ENCODE results near the gene RNF157.

The RNF157 gene

DNA sequence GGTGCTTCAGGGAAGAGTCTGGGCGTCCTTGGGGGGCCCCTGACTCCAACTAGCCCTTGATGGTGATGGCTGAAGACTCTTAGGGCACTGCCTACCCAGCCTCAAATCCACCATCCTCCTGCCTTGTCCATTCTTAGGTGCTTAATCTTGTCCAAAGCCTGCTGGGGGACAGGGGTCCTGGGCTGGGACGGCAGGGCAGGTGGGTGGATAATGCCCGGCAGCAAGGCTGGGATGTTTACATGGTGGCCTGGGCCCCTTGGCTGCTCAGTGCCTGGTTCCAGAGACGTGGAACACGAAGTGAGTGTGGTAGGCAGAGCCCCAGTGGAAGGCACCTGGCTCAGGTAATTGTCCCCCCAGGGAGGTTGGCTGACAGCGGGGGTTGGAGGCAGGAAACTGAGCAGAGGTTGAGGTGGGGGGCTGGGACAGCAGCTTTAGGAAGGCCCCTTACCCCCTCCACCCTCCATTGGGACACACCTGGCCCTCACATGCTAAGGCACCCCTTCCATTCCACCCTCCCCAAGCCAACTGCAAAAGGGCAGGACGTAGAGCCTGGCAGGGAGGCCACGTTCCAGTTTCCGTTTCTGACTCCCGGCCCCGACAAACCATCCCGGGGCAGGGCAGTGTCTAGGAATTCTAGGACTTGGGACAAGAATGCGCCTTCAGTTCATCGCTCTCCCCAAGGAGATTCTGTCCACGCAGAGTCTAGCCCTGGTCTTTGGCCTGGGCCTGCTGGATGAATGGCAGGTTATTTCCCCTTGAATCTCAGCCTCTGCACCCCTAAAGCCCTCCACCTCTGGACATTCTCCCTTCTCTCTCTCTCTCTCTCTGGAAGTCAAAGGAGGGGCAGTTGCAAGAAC lies 101.2 kb downstream of the RNF157 start:
- no peak for DNase-seq

DNA sequence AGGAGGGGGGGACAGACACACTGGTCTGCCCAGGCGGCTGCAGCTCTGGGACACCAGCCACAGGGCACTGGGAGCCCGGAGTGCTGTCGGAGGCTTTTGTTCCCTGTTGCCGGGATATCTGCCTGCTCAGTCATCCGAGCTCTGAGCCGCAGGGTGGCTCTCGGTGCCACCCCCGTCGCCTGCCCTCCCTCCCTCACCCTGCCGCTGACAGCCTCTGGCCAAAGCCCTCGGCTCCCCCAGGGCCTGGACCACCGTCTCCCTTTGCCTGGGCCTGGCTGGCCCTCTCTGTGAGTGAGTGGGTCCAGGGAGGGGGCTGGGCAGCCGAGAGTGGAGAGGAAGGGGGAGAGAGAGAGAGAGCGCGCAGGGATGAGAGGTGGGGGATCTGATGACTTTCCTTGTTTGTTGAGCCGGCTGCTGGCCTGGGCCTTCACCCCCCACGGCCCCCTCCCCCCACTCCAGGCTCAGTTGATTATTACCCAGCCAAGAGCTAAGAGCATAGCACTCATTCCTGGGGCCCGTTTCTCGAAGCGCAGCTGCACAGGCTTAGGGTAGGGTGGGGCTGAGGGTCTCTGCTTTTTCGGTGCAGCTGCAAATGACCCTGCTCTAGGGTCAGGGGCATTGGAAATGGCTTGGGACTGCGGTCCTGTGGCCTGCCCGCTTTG lies 101.9 kb downstream of the RNF157 start:
- DNase-seq: no peak

DNA sequence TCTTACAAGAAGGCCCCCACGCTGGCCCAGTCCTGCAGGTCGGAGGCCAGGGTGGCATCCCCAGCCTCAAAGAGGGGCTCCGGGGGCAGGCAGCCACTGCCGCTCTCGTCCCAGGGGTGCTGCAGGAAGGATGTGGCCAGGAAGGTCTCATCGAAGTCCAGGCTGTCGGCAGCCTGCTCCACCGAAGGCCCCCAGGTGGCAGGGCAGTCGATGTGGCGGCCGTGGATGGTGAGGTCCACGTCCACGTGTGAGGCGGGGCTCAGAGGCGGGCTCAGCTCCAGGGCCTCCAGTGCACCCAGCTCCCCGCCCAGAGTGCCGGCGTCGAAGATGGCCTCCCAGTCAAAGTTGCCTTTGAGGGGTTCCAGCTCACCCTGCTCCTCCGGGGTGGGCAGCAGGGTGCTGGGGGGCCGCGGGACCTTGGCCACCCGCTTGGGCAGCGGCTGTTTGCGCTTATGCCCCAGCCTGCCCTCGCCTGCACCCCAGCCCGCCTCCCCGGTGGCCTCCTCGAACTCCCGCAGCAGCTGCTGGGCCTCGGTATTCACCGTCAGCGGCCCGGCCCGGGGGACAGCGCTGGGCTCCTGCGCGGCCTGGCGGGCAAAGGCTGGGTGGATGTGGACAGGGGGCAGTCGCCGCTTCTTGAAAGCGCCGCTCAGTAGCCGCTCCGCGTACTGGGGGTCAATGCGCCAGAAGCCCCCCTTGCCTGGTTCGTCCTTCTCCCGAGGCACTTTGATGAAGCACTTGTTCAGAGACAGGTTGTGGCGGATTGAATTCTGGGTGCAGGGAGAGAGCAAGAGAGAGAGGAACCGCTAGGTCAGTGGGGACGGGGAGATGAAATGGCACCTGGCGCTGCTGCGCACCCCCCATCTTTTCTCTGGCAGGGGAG lies 102.7 kb downstream of the RNF157 start:
- no peak for DNase-seq

DNA sequence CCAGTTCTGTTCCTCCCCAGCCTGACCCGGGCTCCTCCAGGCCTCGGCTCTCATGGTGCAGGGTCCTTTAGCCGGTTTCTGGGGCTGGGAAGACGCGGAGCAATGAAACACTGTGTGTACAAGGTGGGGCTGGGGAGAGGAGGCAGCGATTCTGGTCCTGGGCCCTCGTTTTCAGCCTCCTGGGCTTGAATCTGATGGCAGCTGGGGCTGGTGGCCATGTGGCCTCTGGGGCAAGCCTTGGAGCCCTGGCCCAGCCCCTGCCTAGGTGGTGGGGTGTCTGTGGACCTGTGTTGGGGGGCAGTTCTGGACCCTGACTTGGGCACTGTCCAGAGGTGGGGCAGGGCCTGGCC lies 103.3 kb downstream of the RNF157 start:
- no peak for DNase-seq

DNA sequence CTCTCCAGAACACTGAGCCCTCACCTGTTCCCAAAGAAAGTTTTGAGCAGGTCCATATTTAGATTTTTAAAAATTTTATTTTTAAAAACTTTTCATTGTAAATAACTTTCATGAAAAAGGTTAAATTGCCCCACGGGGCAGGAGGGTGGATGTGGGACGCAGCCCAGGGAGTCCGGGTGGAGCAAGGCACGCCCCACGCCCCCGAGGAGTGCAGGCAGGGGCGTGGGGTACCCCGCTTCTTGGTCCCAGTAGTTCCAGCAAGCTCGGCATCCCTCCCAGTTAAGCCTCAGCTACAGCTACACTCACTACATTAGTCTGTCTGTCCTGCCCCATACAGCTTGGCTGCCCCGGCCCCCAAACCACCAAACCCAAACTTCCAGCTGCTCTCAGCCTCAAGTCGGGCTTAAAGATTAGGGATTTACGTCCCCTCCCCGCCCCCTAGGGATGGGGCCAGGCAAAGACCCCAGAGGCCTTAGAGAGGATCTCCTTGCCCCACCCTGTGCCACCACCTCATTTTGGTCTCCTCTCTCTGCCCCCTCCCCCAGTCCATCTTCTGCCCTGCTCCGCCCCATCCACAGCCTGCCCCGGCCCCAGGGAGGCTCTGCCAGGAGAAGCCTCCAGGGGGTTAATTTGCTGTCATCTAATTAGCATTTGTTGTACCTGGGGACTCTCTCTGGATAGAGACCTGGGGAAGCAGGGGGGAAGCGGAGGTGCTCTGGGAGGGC lies 103.9 kb downstream of the RNF157 start:
- DNase-seq: no peak

DNA sequence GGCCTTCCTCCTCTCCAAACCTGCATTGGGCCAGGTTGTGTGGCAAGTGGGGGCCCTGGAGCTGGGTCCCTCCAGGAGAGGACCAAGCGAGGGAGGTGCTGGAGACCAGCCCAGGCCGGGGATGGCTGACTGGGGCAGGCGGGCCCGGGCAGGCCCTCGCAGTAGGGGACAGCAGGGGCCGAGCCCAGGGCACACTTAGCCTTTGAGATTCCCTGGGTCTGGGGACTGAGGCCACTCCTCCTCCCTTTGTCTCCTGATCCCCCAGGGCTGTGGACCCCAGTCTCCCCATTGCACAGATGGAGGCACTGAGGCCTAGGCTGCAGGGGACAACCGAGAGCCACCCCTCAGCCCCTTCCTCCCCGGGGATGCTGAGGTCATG lies 104.5 kb downstream of the RNF157 start:
- DNase-seq: no peak

DNA sequence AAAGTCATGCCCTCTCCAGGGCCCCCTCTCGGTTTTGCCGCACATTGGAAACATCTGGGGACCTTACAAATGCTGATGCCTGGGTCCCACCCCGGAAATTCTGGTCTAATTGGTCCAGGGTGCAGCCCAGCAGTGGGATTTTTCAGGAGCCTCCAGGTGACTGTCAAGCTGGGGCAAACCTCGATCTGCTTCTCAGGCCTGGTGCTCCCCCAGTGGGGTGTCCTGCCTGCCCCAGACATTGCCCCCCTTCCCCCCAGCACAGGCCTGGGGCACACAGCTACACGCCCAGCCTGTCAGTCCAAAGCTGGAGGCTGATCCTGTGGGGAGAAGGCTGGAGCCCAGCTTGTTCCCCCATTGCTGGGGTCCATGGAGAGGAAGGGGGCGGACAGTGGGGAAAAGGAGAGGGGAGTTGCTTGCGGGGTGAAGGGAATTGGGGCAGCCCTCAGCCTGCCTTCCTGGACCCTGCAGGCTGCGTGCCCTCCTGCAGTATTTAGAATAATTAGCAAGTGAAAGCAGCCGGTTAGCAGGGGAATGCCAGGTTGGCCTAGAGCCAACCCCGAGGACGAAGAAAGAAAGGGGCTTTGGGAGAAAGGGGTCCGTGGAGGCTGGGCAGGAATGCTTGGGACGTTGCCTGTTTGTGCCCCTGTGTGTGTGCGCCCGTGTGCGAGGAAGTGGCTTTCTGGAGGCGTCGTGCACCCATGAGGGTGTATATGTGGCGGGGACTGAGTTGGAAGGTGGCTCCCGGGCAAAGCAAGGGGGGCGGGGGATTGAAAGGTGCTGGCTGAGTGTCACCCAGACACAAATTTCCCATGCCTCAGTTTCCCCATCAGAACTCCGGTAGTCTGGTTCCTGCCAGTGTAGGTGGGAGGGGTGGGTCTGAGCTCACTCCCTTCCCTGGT lies 105.1 kb downstream of the RNF157 start:
- no peak for DNase-seq

DNA sequence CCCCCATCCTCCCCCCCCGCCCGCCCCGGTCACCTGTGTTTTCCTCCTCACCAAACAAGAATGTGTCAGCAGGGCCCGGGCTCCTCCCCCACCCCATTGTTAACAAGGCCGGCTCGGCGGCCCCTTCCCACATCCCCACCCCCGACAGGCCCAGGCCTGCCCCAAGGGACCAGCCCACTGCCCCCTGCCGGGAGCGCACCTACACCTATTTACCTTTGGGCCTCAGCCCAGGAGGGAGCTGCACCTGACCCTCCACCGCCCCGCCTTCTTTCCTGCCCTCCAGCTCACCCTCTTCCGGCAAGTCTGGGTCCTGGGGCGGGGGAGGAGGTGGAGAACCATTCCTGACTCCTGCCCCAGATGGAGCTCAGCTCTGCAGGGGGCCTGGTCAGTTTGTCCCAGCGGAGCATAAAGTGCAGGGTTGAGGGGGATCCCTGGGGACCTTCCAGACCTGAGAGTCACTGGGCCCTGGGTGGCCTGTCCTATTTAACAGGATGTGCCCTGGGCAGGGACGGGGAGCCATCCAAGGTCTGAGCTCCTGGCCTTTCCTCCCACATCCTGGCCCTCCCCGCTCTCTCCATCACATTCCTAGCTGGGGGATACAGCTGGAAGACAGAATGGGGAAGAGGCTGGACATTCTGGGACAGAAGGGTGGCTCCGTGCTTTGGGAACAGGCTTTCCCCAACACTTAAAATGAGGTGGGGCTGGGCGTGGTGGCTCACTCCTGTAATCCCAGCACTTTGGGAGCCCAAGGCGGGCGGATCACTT lies 107.5 kb downstream of the RNF157 start:
- DNase-seq: no peak

DNA sequence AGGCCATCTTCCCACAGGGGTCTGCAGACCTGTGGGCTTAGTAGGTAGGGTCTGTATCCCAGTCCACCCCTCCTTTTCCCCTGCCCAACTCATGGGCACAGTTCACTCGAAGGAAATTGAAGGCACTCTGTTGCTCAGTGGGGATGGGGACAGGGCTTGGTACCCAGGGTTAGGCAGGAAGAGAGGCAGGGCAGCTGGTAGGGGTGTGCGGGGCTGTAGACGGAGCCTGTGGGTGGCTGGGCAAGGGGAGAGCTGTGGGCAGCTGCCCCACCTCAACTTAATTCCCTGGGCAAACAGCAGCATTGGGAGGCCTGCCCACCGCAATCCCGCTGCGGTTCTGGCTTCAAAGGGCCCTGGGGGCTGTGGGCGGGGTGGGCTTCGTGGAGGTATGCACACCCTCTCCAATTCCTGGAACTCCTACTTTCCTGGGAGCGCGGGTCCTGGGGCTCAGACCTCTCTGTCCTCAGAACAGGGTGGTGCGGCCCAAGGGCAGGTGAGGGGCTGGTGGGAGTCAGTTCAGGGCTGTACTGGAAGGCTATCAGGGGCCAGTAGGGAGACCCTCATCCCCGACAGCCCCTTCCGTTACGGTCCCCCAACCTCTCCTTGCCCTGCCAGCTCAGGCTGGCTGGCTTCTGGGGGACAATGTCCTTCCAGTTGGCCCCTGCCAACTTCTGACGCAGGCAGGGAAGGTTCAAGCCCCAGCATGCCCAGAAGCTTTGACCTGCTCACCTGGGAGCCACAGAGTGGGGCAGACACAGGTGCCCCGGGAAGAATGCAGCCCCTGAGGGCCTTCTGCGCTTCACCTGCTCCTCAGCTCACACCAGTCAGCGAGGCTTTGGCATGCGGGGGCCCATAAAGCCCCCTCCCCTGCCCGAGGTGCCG lies 108.4 kb downstream of the RNF157 start:
- no peak for DNase-seq

DNA sequence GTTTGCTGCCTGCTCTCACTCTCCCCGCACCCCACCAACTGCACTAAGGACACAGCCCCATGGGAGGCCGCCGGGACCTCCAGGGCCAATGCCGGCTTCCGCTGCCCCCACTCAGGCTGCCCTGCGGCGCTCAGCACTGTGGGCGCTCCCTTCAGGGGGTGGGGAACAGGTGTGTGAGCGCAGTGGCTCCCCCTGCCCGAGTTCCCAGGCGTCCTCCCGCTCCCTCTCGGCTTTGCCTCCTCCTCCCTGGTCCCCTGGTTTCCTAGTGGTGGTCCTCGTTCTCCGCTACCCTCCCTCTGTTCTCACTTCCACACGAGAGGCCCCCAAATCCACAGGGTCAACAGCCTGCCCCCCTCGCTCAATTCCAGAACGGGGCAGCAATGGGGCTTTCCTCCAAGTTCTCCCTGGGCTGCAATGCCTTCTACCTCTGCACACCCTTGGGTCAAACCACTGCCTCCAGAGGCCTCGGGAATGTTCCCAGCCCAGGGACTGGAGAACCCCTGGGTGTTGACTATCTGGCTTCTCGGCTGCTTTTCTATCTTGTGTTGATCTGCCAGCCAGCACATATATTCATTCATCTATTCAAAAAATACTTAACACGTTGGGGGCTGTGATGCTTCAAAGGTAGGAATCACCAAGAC lies 109.1 kb downstream of the RNF157 start:
- no peak for DNase-seq

DNA sequence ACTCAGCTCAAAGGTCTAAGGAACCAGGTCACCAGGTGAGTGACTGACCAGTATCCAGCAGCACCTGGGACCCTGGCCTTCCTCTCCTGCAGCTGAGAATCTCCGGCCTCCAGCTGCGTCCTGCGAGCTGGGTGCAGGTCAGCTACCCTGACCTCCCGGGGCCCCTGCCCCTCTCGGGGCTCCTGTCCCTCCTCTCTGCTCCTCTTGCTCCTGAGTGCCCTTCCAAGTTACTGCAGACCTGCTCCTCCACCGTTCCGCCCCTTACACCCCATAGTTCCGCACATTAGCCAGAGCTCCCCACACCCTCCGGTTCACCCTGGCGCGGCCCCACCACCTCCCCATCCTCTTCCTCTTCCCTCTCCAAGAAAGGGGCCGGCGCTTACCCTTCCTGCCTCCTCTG lies 109.8 kb downstream of the RNF157 start:
- DNase-seq: no peak

DNA sequence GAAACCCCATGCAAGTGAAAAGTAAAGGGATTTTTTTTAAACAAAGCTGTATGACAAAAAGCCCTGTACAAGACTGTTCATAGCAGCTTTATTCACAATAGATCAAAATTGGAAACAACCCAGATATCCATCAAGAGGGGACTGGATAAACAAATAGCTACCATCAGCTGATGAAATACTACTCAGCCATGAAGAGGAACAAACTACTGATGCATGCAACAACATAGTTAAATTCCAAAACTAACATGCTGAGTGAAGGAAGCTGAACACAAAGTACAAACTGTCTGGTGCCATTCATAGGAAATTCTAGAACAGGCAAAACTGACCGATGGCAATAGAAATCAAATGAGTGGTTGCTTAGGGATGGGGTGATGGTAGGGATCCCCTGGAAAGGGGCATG lies 114.4 kb downstream of the RNF157 start:
- DNase-seq: no peak

DNA sequence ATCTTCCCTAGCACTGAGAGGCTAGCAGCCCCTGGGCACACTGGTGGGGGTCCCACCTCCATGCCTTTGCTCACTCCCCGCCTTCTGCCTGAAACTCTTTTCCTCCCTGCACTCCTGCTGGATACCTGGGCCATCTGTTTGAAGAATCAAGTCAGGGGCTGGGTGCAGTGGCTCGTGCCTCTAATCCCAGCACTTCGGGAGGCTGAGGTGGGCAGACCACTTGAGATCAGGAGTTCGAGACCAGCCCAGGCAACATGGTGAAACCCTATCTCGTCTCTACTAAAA lies 115.0 kb downstream of the RNF157 start:
- DNase-seq: no peak

DNA sequence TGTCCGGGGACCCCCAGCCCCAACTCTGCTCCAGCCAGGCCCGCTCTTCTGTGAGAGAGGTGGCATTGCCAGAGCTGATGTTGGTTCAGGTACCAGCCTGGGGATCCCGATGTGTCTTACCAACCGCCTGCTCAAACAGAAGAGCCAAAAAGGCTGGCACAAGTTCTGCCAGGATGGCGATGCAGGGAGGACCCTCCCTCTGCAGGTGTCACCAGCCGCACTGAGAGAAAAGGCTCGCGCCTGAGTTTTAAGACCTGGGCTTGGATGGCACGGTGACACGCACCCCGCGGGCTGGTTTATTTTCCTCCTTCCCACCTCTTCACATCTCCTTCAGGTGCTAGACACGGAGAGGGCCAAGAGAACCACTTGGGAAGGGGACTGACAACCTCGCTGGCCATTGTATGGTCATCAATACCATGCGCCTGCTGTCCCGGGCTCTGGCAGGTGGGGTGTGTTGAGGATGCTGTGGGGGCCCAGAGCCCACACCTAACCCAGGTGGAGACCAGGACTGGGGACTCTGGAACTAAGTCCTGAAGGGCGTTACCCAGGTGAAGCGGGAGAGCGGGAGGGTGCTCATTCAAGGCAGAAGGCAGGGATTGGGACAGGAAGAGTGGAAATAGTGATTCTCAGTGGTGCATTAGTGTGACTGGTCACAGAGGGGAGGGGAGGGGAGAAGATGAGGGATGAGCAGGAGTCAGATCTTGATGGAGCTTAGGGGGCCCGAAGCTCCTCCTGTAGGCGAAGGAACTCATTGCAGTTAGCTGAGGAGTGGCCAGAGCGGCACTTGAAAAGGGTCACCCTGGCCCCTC lies 115.5 kb downstream of the RNF157 start:
- no peak for DNase-seq

DNA sequence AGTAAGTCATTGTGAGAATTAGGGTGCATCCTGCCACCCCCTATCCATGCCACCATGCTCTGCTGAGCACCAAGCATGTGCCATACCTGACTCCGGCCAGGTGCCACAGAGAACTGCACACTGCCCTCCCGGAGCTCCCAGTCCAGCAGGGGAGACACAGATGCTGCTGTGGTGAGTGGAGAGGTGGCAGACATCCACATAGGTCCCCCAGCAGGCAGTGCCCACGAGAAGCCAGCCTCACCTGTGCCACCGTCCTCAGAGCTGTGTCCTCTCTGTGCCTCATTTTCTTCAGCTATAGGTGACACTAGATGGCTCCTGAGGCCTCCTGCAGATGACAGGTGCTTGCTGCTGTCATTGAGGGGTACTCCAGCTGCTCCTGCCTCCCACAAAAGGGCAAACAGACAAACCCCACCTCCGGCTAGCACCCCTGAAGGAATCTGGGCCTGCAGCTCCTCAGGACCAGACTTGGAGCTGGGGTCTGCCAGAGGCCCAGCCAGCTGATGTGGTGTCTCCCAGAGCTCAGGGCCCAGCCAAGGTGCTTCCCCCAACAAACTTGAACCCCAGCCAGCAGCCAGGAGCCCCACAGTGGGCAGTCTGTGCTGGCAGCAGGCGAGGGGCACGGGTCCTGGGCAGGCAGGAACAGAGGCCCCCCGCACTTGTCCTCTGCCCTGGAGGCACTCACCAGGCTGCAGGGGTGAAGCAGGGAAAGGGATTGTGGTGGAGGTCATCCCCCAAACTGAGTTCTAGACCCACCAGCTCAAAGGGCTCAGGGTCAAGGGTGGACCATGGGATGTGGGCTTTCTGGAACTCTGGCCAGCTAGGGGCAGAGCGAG lies 116.3 kb downstream of the RNF157 start:
- DNase-seq: no peak

DNA sequence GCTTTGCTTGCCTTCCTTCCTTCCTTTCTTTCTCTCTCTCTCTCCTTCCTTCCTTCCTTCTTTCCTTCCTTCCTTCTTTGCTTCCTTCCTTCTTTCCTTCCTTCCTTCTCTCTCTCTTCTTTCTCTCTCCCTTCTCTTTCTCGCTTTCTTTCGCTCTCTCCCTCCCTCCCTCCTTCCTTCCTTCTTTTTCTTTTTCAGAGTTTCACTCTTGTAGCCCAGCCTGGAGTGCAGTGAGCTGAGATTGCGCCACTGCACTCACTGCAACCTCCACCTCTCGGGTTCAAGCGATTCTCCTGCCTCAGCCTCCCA lies 117.1 kb downstream of the RNF157 start:
- DNase-seq: no peak

DNA sequence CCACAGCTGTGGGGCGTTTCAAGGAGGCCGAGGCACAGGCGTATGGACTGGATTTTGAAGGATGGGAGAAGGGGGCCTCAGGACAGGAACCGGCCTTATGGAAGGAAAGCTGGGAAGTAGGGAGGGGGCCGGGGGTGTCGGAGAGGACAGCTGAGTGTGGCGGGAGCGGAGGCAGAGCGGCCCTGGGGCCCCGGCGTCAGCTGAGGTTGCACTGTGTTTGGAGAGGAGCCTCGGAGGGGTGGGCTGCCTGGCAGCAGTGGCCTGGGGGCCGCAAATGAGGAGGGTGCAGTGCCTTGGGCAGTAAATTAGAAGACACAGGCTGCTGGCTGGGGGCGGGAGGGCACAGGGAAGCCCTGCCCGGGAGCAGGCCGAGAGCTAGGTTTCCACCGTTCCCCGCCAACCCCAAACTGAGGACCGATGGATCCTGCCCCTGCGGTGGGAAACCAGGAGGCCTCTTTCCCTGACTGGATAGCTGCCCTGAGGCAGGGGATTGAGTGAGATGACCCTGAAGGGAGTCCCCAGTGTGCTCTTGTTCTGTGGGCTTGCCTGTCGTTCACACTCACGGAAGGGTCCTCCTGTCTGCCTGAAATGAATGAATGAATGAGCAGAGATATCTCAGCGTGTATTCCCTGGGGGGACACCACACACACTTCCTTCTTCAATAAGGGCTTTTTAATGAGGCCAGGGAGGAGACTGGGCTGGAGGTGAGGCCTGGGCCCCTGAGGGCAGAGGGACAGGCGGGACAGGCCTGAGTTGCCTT lies 117.7 kb downstream of the RNF157 start:
- DNase-seq: no peak

All from stimulated activated CD4-positive, alpha-beta T cell treated with anti-CD3 and anti-CD28 coated beads, Interleukin-4, amount 100 ng/mL, for 4 hours (primary cell).